Endodermal cell (in vitro differentiated cells): ENCODE data around the gene OR56A1. TPM values are rescaled to one million over a fixed set of nuclear protein-coding genes. Genes with fewer than 3 reads are reported as not detected.

Source experiments
- DNase-seq: peaks from one replicate; pipeline ENCODE4 v3.0.0-alpha.2; 2017
- H3K27ac ChIP-seq: 2 replicates; pipeline ENCODE4 v1.5.1; 2013; ENCODE audit warnings: mild to moderate bottlenecking, low read depth, low read length, moderate library complexity
- H3K27me3 ChIP-seq: 2 replicates; pipeline ENCODE4 v1.6.1; 2013; ENCODE audit warnings: mild to moderate bottlenecking, low read length, moderate library complexity; ENCODE audit not compliant: insufficient read depth, control insufficient read depth, poor library complexity, severe bottlenecking
- H3K36me3 ChIP-seq: 2 replicates; pipeline ENCODE4 v1.7.0; 2013; ENCODE audit warnings: mild to moderate bottlenecking, low read length, moderate library complexity; ENCODE audit not compliant: control insufficient read depth, insufficient read depth
- H3K4me1 ChIP-seq: one replicate; pipeline ENCODE4 v1.7.0; 2013; ENCODE audit warnings: low read length; ENCODE audit not compliant: control insufficient read depth, insufficient read depth
- H3K4me3 ChIP-seq: 2 replicates; pipeline ENCODE4 v1.5.1; 2013; ENCODE audit warnings: mild to moderate bottlenecking, low read length, moderate library complexity
- H3K9ac ChIP-seq: 2 replicates; pipeline ENCODE4 v1.6.1; 2013; ENCODE audit warnings: mild to moderate bottlenecking, low read length, moderate library complexity; ENCODE audit not compliant: poor library complexity, severe bottlenecking; ENCODE audit errors: extremely low read depth
- H3K9me3 ChIP-seq: 2 replicates; pipeline ENCODE4 v1.6.1; 2013; ENCODE audit warnings: mild to moderate bottlenecking, low read length, moderate library complexity; ENCODE audit not compliant: control insufficient read depth
- H3K27ac Mint-ChIP-seq: 2 replicates; pipeline ENCODE4 v1.8.0; 2020; ENCODE audit warnings: mixed read lengths
- H3K27me3 Mint-ChIP-seq: 2 replicates; pipeline ENCODE4 v1.8.0; 2021; ENCODE audit warnings: mild to moderate bottlenecking, mixed read lengths; ENCODE audit not compliant: insufficient read depth
- H3K36me3 Mint-ChIP-seq: 2 replicates; pipeline ENCODE4 v1.8.0; 2020; ENCODE audit warnings: low read depth, mixed read lengths
- H3K4me1 Mint-ChIP-seq: 2 replicates; pipeline ENCODE4 v1.8.0; 2020; ENCODE audit warnings: mixed read lengths
- H3K4me3 Mint-ChIP-seq: 2 replicates; pipeline ENCODE4 v1.8.0; 2020; ENCODE audit warnings: mild to moderate bottlenecking, moderate library complexity, mixed read lengths
- H3K9me3 Mint-ChIP-seq: 2 replicates; pipeline ENCODE4 v1.8.0; 2020; ENCODE audit warnings: mild to moderate bottlenecking, mixed read lengths
- CTCF ChIP-seq: fragments of 200-600 bp; sonication (generic); conservative IDR thresholded peaks from 2 replicates; pipeline ENCODE4 v1.5.0; 2021; ENCODE audit warnings: antibody characterized with exemption, mild to moderate bottlenecking
- WGBS, 2 experiments: methylation state at CpG; one replicate each; pipeline versions ENCODE4 v1.1.5 to v1.1.7; 2013; ENCODE audit warnings: missing lambda C conversion rate in 2 of 2, mixed read lengths in 1 of 2; ENCODE audit not compliant: insufficient coverage in 1 of 2, insufficient read length in 1 of 2; 5-methylcytosine and 5-hydroxymethylcytosine counted together
- total RNA-seq, 2 donors: library from RNA; stranded (reverse); fragmentation: NEBNext Ultra II Directional in 1 of 2; extraction: Animal tissue kit (Norgen Biotek cat#: 25700) in 1 of 2; gene quantifications; 2 replicates in 1 of 2; 3 replicates in 1 of 2; pipeline ENCODE4 v1.2.1, GENCODE V29; 2021

Gene OR56A1
- total RNA-seq, 2 donors from 2014 or later = 0.15 to 0.31 TPM

- 91% methylated on average over 1 of the region's 1 CpG; no CpG with 5 or more reads in 1 of the 2 experiments for WGBS, 2 experiments
- Mint-ChIP-seq H3K27ac (no peak overlapping the region), H3K9me3 (no peaks in the 10 kb centered on the region), H3K36me3 (no peaks in the 10 kb centered on the region), H3K4me3 (no peak overlapping the region), H3K27me3 (peaks cover 8% of the 10 kb centered on the region), H3K4me1 (no peaks in the 10 kb centered on the region)
- Histone ChIP-seq H3K27ac (no peak overlapping the region), H3K4me3 (no peak overlapping the region), H3K9me3 (no peaks in the 10 kb centered on the region), H3K9ac (no peak overlapping the region), H3K27me3 (no peaks in the 10 kb centered on the region), H3K4me1 (no peaks in the 10 kb centered on the region), H3K36me3 (no peaks in the 10 kb centered on the region)
- no peak for DNase-seq
- TF ChIP-seq CTCF = no peak
Observed at GRCh38 chr11:5973530-5973929, 57.0 kb downstream of the OR56A1 start.

Other genes with a start within 250 kb of the OR56A1 start
- not detected for gene OR52N5, start 247.4 kb downstream of the OR56A1 start, total RNA-seq
- gene OR52N1, start 239.5 kb downstream of the OR56A1 start, total RNA-seq = not detected
- gene OR52N2, start 221.8 kb downstream of the OR56A1 start, total RNA-seq = not detected
- not detected for gene OR52E6, start 188.9 kb downstream of the OR56A1 start, total RNA-seq
- not detected for gene OR52E8, start 173.1 kb downstream of the OR56A1 start, total RNA-seq
- not detected for gene OR52E4, start 150.1 kb downstream of the OR56A1 start, total RNA-seq
- not detected for gene OR52E5, start 137.6 kb downstream of the OR56A1 start, total RNA-seq
- not detected for gene OR56A3, start 88.5 kb downstream of the OR56A1 start, total RNA-seq
- not detected for gene OR56A5, start 62.3 kb downstream of the OR56A1 start, total RNA-seq
- under 1 TPM in 1 of 2 donors, not detected in 1; 0.33 TPM for gene OR52L1, start 43.8 kb downstream of the OR56A1 start, total RNA-seq
- gene OR56A4, start 23.8 kb downstream of the OR56A1 start, total RNA-seq = under 1 TPM; 0.15 to 0.59 TPM
- gene OR56B4, start 76.9 kb upstream of the OR56A1 start, total RNA-seq = not detected
- not detected for gene OR52B2, start 139.6 kb upstream of the OR56A1 start, total RNA-seq
- not detected for gene OR52W1, start 168.5 kb upstream of the OR56A1 start, total RNA-seq
- not detected for gene C11orf42, start 174.8 kb upstream of the OR56A1 start, total RNA-seq
- 10 to 100 TPM; 45.3 to 50.6 TPM for gene FHIP1B, start 203.9 kb upstream of the OR56A1 start, total RNA-seq
- gene CNGA4, start 208.3 kb upstream of the OR56A1 start, total RNA-seq = 1 to 10 TPM; 1.7 to 4.3 TPM
- 100 to 1,000 TPM; 433 to 467 TPM for gene CCKBR, start 229.1 kb upstream of the OR56A1 start, total RNA-seq